GM12874 (cell line): ENCODE measurements around the gene LRRC39.

ENCODE experiments used
- CTCF ChIP-seq: IDR thresholded peaks from 2 replicates; pipeline ENCODE4 v1.5.1; 2011; ENCODE audit warnings: low read depth, mild to moderate bottlenecking, control low read depth, low read length, moderate library complexity; ENCODE audit not compliant: insufficient read depth

Gene LRRC39

GRCh38 chr1:100122177-100122576 lies 55.9 kb downstream of the LRRC39 start:
- TF ChIP-seq CTCF: no peak

- no peak for TF ChIP-seq CTCF
Measured at GRCh38 chr1:100115524-100115923, 62.5 kb downstream of the LRRC39 start.

GRCh38 chr1:100109554-100110066 lies 68.4 kb downstream of the LRRC39 start:
- TF ChIP-seq CTCF: no peak

- no peak for TF ChIP-seq CTCF
Measured at GRCh38 chr1:100107696-100108095, 70.4 kb downstream of the LRRC39 start.

GRCh38 chr1:100101564-100101963 lies 76.5 kb downstream of the LRRC39 start:
- no peak for TF ChIP-seq CTCF

GRCh38 chr1:100100202-100100601 lies 77.9 kb downstream of the LRRC39 start:
- no peak for TF ChIP-seq CTCF
